ENCODE data around the gene UVRAG.

DNA sequence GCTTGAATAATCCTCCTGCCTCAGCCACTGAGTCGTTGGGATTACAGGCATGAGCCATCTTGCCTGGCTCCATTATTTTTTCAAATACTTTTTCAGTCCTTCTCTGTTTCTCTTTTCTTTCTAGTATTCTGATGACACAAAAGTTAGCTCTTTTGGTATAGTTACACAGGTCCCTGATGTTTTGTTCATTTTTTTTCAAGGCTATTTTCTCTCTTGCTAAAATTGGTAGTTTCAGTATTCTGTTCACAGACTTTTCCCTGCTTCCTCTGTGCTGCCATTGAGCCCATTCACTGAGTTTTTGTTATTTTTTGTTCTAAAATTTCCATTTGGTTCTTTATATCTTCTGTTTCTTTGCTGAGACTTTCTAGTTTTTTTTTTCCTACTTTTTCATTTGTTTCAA, 166.5 kb downstream of the UVRAG start:
- no peak for TF ChIP-seq TCF7L2 (IDR thresholded peaks at IDR 0.05; ENCODE audit: low read depth, low read length)
- no peak for TF ChIP-seq REST (IDR thresholded peaks at IDR 0.05; ENCODE audit: insufficient read depth in 1 of 2, low read depth in 2 of 2, low read length in 1 of 2)
- TF ChIP-seq, protein P1, sequence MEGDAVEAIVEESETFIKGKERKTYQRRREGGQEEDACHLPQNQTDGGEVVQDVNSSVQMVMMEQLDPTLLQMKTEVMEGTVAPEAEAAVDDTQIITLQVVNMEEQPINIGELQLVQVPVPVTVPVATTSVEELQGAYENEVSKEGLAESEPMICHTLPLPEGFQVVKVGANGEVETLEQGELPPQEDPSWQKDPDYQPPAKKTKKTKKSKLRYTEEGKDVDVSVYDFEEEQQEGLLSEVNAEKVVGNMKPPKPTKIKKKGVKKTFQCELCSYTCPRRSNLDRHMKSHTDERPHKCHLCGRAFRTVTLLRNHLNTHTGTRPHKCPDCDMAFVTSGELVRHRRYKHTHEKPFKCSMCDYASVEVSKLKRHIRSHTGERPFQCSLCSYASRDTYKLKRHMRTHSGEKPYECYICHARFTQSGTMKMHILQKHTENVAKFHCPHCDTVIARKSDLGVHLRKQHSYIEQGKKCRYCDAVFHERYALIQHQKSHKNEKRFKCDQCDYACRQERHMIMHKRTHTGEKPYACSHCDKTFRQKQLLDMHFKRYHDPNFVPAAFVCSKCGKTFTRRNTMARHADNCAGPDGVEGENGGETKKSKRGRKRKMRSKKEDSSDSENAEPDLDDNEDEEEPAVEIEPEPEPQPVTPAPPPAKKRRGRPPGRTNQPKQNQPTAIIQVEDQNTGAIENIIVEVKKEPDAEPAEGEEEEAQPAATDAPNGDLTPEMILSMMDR (IDR thresholded peaks at IDR 0.05): no peak
- TF ChIP-seq POLR2AphosphoS5 (IDR thresholded peaks at IDR 0.05; ENCODE audit: low read depth, low read length): no peak

All from Panc1 (cell line).